H9 (cell line): ENCODE results near the gene KRTAP10-3. TPM values are rescaled to one million over a fixed set of nuclear protein-coding genes. Genes with fewer than 3 reads are reported as not detected.

Experiments
- DNase-seq: peaks from one replicate; pipeline ENCODE4 v3.0.0-alpha.2; 2017
- H2AFZ ChIP-seq: one replicate; pipeline ENCODE4 v1.6.1; 2013; ENCODE audit warnings: mild to moderate bottlenecking, low read length, control low read depth, moderate library complexity
- H2AK5ac ChIP-seq: 2 replicates; pipeline ENCODE4 v1.6.1; 2013; ENCODE audit warnings: low read length, control low read depth, mixed read lengths; ENCODE audit not compliant: insufficient read length
- H2BK120ac ChIP-seq: one replicate; pipeline ENCODE4 v1.6.1; 2013; ENCODE audit warnings: low read depth, mild to moderate bottlenecking, low read length, control low read depth, inconsistent platforms; ENCODE audit not compliant: poor library complexity, severe bottlenecking
- H2BK12ac ChIP-seq: 2 replicates; pipeline ENCODE4 v1.6.1; 2013; ENCODE audit warnings: low read length, control low read depth, mixed read lengths, low read depth; ENCODE audit not compliant: insufficient read length
- H2BK15ac ChIP-seq: 2 replicates; pipeline ENCODE4 v1.6.1; 2013; ENCODE audit warnings: low read depth, low read length, control low read depth
- H2BK20ac ChIP-seq: one replicate; pipeline ENCODE4 v1.6.1; 2013; ENCODE audit warnings: low read depth, mild to moderate bottlenecking, low read length, control low read depth, inconsistent platforms; ENCODE audit not compliant: poor library complexity, severe bottlenecking
- H2BK5ac ChIP-seq: 2 replicates; pipeline ENCODE4 v1.6.1; 2013; ENCODE audit warnings: low read length, control low read depth, mixed read lengths; ENCODE audit not compliant: insufficient read length
- H3K14ac ChIP-seq: 2 replicates; pipeline ENCODE4 v1.6.1; 2013; ENCODE audit warnings: low read length, control low read depth; ENCODE audit not compliant: insufficient read depth
- H3K18ac ChIP-seq: 2 replicates; pipeline ENCODE4 v1.6.1; 2013; ENCODE audit warnings: low read depth, mild to moderate bottlenecking, mixed read lengths, low read length, control low read depth; ENCODE audit not compliant: insufficient read length
- H3K23ac ChIP-seq: 2 replicates; pipeline ENCODE4 v1.6.1; 2013; ENCODE audit warnings: low read length, control low read depth, mixed read lengths, low read depth; ENCODE audit not compliant: insufficient read length
- H3K23me2 ChIP-seq: 2 replicates; pipeline ENCODE4 v1.6.1; 2013; ENCODE audit warnings: low read depth, mild to moderate bottlenecking, mixed read lengths, low read length, control low read depth; ENCODE audit not compliant: insufficient read length, poor library complexity, severe bottlenecking
- H3K27ac ChIP-seq: 2 replicates; pipeline ENCODE4 v1.5.1; 2013; ENCODE audit warnings: low read length, control low read depth, mixed read lengths, low read depth; ENCODE audit not compliant: insufficient read length
- H3K27me3 ChIP-seq: 2 replicates; pipeline ENCODE4 v1.6.1; 2013; ENCODE audit warnings: low read length, control low read depth, inconsistent platforms; ENCODE audit not compliant: insufficient read depth
- H3K4ac ChIP-seq: 2 replicates; pipeline ENCODE4 v1.6.1; 2013; ENCODE audit warnings: low read depth, mild to moderate bottlenecking, control low read depth, inconsistent platforms, low read length, moderate library complexity
- H3K4me1 ChIP-seq: 2 replicates; pipeline ENCODE4 v1.6.1; 2013; ENCODE audit warnings: low read length, control low read depth, inconsistent platforms; ENCODE audit not compliant: insufficient read depth
- H3K4me2 ChIP-seq: 2 replicates; pipeline ENCODE4 v1.6.1; 2013; ENCODE audit warnings: low read length, control low read depth, mixed read lengths; ENCODE audit not compliant: insufficient read length, insufficient read depth
- H3K56ac ChIP-seq: 2 replicates; pipeline ENCODE4 v1.6.1; 2013; ENCODE audit warnings: low read depth, mild to moderate bottlenecking, mixed read lengths, low read length, control low read depth; ENCODE audit not compliant: insufficient read length
- H3K79me1 ChIP-seq: 2 replicates; pipeline ENCODE4 v1.6.1; 2013; ENCODE audit warnings: low read depth, mild to moderate bottlenecking, moderate library complexity, low read length, control low read depth, inconsistent platforms; ENCODE audit not compliant: insufficient read depth, poor library complexity, severe bottlenecking
- H3K79me2 ChIP-seq: 2 replicates; pipeline ENCODE4 v1.6.1; 2013; ENCODE audit warnings: low read length, control low read depth, inconsistent platforms; ENCODE audit not compliant: insufficient read depth
- H3K9ac ChIP-seq: 2 replicates; pipeline ENCODE4 v1.6.1; 2013; ENCODE audit warnings: low read length, control low read depth, mixed read lengths; ENCODE audit not compliant: insufficient read length; ENCODE audit errors: extremely low read depth
- H3K9me3 ChIP-seq: one replicate; pipeline ENCODE4 v1.6.1; 2013; ENCODE audit warnings: low read depth, low read length, inconsistent platforms; ENCODE audit not compliant: control insufficient read depth
- H3T11ph ChIP-seq: one replicate; pipeline ENCODE4 v1.6.1; 2013; ENCODE audit warnings: mild to moderate bottlenecking, low read length, control low read depth, inconsistent platforms
- H4K20me1 ChIP-seq: one replicate; pipeline ENCODE4 v1.6.1; 2013; ENCODE audit not compliant: control insufficient read depth, insufficient read length, insufficient read depth
- H4K5ac ChIP-seq: 2 replicates; pipeline ENCODE4 v1.6.1; 2013; ENCODE audit warnings: low read depth, mild to moderate bottlenecking, mixed read lengths, low read length, control low read depth; ENCODE audit not compliant: insufficient read length
- H4K8ac ChIP-seq: replicated peaks from 2 replicates; pipeline ENCODE4 v1.6.1; 2013; ENCODE audit warnings: low read length, control low read depth, mixed read lengths, low read depth; ENCODE audit not compliant: insufficient read length
- H4K91ac ChIP-seq: 2 replicates; pipeline ENCODE4 v1.6.1; 2013; ENCODE audit warnings: low read depth, mild to moderate bottlenecking, moderate library complexity, mixed read lengths, low read length, control low read depth; ENCODE audit not compliant: insufficient read length
- H3K27ac Mint-ChIP-seq, 3 experiments: 2 replicates in 2 of 3; 3 replicates in 1 of 3; pipeline ENCODE4 v1.8.0; 2020 to 2021; ENCODE audit warnings: mixed read lengths in 3 of 3, mild to moderate bottlenecking in 1 of 3, moderate library complexity in 1 of 3
- H3K27me3 Mint-ChIP-seq: 2 replicates; pipeline ENCODE4 v1.8.0; 2021; ENCODE audit warnings: low read depth, mild to moderate bottlenecking, moderate library complexity, mixed read lengths
- H3K36me3 Mint-ChIP-seq, 3 experiments: 2 replicates in 2 of 3; 3 replicates in 1 of 3; pipeline ENCODE4 v1.8.0; 2020 to 2021; ENCODE audit warnings: low read depth in 3 of 3, mixed read lengths in 3 of 3; ENCODE audit not compliant: insufficient read depth in 1 of 3
- H3K4me1 Mint-ChIP-seq, 2 experiments: 2 replicates each; pipeline ENCODE4 v1.8.0; 2020; ENCODE audit warnings: mixed read lengths in 2 of 2
- H3K4me3 Mint-ChIP-seq, 2 experiments: 2 replicates in 1 of 2; 3 replicates in 1 of 2; pipeline ENCODE4 v1.8.0; 2020 to 2021; ENCODE audit warnings: mild to moderate bottlenecking in 2 of 2, mixed read lengths in 2 of 2, moderate library complexity in 1 of 2
- H3K9me3 Mint-ChIP-seq, 2 experiments: 2 replicates in 1 of 2; 3 replicates in 1 of 2; pipeline ENCODE4 v1.8.0; 2020; ENCODE audit warnings: mild to moderate bottlenecking in 2 of 2, mixed read lengths in 2 of 2, moderate library complexity in 1 of 2
- WGBS: extraction: QIAGEN DNeasy Blood & Tissue Kit; methylation state at CpG from one replicate; pipeline ENCODE4 v1.1.7; 2013; ENCODE audit warnings: missing lambda C conversion rate, low lambda C conversion rate, mixed read lengths; ENCODE audit not compliant: insufficient read length; ENCODE audit errors: extremely low coverage; 5-methylcytosine and 5-hydroxymethylcytosine counted together
- total RNA-seq: library from RNA; stranded (reverse); gene quantifications from 2 replicates; pipeline ENCODE4 v1.2.1, GENCODE V29; 2021
- TF ChIP-seq, protein P1 (sequence below): fragments of 200-600 bp; sonication (generic); conservative IDR thresholded peaks from 3 replicates; pipeline ENCODE4 v1.8.0; 2021; ENCODE audit warnings: antibody characterized with exemption, mild to moderate bottlenecking

The KRTAP10-3 gene
- total RNA-seq, 1 experiment from 2014 or later: not detected

- no peak for DNase-seq
- no peak overlapping the region for H4K5ac ChIP-seq
- no peaks in the 10 kb centered on the region for H3K79me1 ChIP-seq
- Mint-ChIP-seq H3K27ac (no peak overlapping the region; a peak in 1 of 7 replicates), H3K4me1 (peaks cover 33 to 40% of the 10 kb centered on the region in 2 experiments), H3K4me3 (no peak overlapping the region), H3K27me3 (peaks cover 5% of the 10 kb centered on the region), H3K36me3 (no peaks in the 10 kb centered on the region), H3K9me3 (no peaks in the 10 kb centered on the region; a peak in 1 of 5 replicates)
- H2BK12ac ChIP-seq: no peak overlapping the region
- no peak overlapping the region for H4K91ac ChIP-seq
- H3T11ph ChIP-seq: no peak overlapping the region
- H3K9me3 ChIP-seq: no peaks in the 10 kb centered on the region
- no peak overlapping the region for H3K9ac ChIP-seq
- H2BK5ac ChIP-seq: no peak overlapping the region
- no peak overlapping the region for H3K27ac ChIP-seq
- no peaks in the 10 kb centered on the region for H3K27me3 ChIP-seq
- H2AFZ ChIP-seq: no peak overlapping the region
- H3K23me2 ChIP-seq: no peaks in the 10 kb centered on the region
- no peak overlapping the region for H2BK20ac ChIP-seq
- H3K23ac ChIP-seq: no peak overlapping the region
- H3K18ac ChIP-seq: no peak overlapping the region
- H2BK15ac ChIP-seq: no peak overlapping the region
- no peak overlapping the region for H2BK120ac ChIP-seq
- H3K79me2 ChIP-seq: no peaks in the 10 kb centered on the region
- no peak overlapping the region for H2AK5ac ChIP-seq
- no CpG with 5 or more reads among the region's 13 CpGs for WGBS
- H3K56ac ChIP-seq: no peak overlapping the region
- no peak overlapping the region for H3K14ac ChIP-seq
- H4K8ac ChIP-seq: no peak overlapping the region
- H4K20me1 ChIP-seq: no peaks in the 10 kb centered on the region
- no peaks in the 10 kb centered on the region; the same call in 1 of the 2 replicates for H3K4me1 ChIP-seq
- H3K4me2 ChIP-seq: no peak overlapping the region
- TF ChIP-seq, protein P1, sequence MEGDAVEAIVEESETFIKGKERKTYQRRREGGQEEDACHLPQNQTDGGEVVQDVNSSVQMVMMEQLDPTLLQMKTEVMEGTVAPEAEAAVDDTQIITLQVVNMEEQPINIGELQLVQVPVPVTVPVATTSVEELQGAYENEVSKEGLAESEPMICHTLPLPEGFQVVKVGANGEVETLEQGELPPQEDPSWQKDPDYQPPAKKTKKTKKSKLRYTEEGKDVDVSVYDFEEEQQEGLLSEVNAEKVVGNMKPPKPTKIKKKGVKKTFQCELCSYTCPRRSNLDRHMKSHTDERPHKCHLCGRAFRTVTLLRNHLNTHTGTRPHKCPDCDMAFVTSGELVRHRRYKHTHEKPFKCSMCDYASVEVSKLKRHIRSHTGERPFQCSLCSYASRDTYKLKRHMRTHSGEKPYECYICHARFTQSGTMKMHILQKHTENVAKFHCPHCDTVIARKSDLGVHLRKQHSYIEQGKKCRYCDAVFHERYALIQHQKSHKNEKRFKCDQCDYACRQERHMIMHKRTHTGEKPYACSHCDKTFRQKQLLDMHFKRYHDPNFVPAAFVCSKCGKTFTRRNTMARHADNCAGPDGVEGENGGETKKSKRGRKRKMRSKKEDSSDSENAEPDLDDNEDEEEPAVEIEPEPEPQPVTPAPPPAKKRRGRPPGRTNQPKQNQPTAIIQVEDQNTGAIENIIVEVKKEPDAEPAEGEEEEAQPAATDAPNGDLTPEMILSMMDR: no peak
- no peak overlapping the region for H3K4ac ChIP-seq
These were observed 3.3 kb downstream of the KRTAP10-3 start for GRCh38 chr21:44555200-44555875.
